HG03558 (cell line): ENCODE data around the gene ESX1.
"Not testable (repeated sequence)": the region's sequence is repeated elsewhere in the genome, so short reads cannot be mapped to it uniquely, and the experiment has no call there.

ENCODE experiments used
- ATAC-seq: cut with Tn5 transposase; IDR thresholded peaks from one replicate; pipeline ENCODE4 v1.9.1; 2021; ENCODE audit warnings: moderate number of reproducible peaks; ENCODE audit not compliant: unreplicated experiment; ENCODE audit errors: extremely low read depth

The ESX1 gene

GRCh38 chrX:104254442-104255115 is at the start of gene ESX1:
Gene ESX1, minus strand, starts transcription at chrX:104254933. Its CDS starts 84 bp downstream, at chrX:104254849.
- ATAC-seq, result no peak

- ATAC-seq, result no peak
Observed at GRCh38 chrX:104295636-104296035, 40.9 kb upstream of the ESX1 start.

- no peak for ATAC-seq
Observed at GRCh38 chrX:104288961-104289360, 34.2 kb upstream of the ESX1 start.

- ATAC-seq, result no peak
Observed at GRCh38 chrX:104288269-104288668, 33.5 kb upstream of the ESX1 start.

- no peak for ATAC-seq
Observed at GRCh38 chrX:104285201-104285600, 30.5 kb upstream of the ESX1 start.

GRCh38 chrX:104284507-104284906 is 29.8 kb upstream of the ESX1 start:
- no peak for ATAC-seq

GRCh38 chrX:104282166-104282725 is 27.5 kb upstream of the ESX1 start:
- no peak for ATAC-seq

- no peak for ATAC-seq
Observed at GRCh38 chrX:104281564-104281963, 26.8 kb upstream of the ESX1 start.

GRCh38 chrX:104280609-104281008 is 25.9 kb upstream of the ESX1 start:
- no peak for ATAC-seq

GRCh38 chrX:104270916-104271512 is 16.3 kb upstream of the ESX1 start:
- no peak for ATAC-seq

- no peak for ATAC-seq
Observed at GRCh38 chrX:104270212-104270611, 15.5 kb upstream of the ESX1 start.

GRCh38 chrX:104255465-104255864 is 732 bp upstream of the ESX1 start:
- ATAC-seq, result no peak

- ATAC-seq, result no peak
Observed at GRCh38 chrX:104253567-104254441, 929 bp downstream of the ESX1 start.

- ATAC-seq, result no peak
Observed at GRCh38 chrX:104250470-104250869, 4.3 kb downstream of the ESX1 start.

GRCh38 chrX:104230060-104230459 is 24.7 kb downstream of the ESX1 start:
- not testable (repeated sequence) for ATAC-seq

GRCh38 chrX:104211187-104211586 is 43.5 kb downstream of the ESX1 start:
- no peak for ATAC-seq

GRCh38 chrX:104205548-104205947 is 49.2 kb downstream of the ESX1 start:
- ATAC-seq, result no peak
